Neural progenitor cell (in vitro differentiated cells): ENCODE results near the gene TBC1D2B. TPM values are rescaled to one million over a fixed set of nuclear protein-coding genes. Genes with fewer than 3 reads are reported as not detected.

Experiments
- DNase-seq: peaks from one replicate; pipeline ENCODE4 v3.0.0-alpha.2; 2016; ENCODE audit warnings: low spot score
- H2AFZ ChIP-seq: fragments of 200-600 bp; sonication (generic); replicated peaks from 2 replicates; pipeline ENCODE4 v1.6.1; 2016; ENCODE audit warnings: antibody characterized with exemption
- H3F3A ChIP-seq: fragments of 200-600 bp; sonication (generic); 2 replicates; pipeline ENCODE4 v1.6.1; 2016; ENCODE audit warnings: antibody characterized with exemption, low read depth
- H3K27ac ChIP-seq: fragments of 200-600 bp; sonication (generic); 2 replicates; pipeline ENCODE4 v1.5.1; 2016; ENCODE audit warnings: mild to moderate bottlenecking
- H3K27me3 ChIP-seq: fragments of 200-600 bp; sonication (generic); 2 replicates; pipeline ENCODE4 v1.6.1; 2016; ENCODE audit warnings: mild to moderate bottlenecking, moderate library complexity
- H3K36me3 ChIP-seq: fragments of 200-600 bp; sonication (generic); 2 replicates; pipeline ENCODE4 v1.5.1; 2016
- H3K4me1 ChIP-seq: fragments of 200-600 bp; sonication (generic); 2 replicates; pipeline ENCODE4 v1.6.1; 2016; ENCODE audit warnings: mixed run types
- H3K4me2 ChIP-seq: fragments of 200-600 bp; sonication (generic); 2 replicates; pipeline ENCODE4 v1.6.1; 2016
- H3K4me3 ChIP-seq: fragments of 200-600 bp; sonication (generic); 2 replicates; pipeline ENCODE4 v1.5.1; 2016
- H3K79me2 ChIP-seq: fragments of 200-600 bp; sonication (generic); 2 replicates; pipeline ENCODE4 v1.6.1; 2016; ENCODE audit warnings: low read depth
- H3K9ac ChIP-seq: fragments of 200-600 bp; sonication (generic); 2 replicates; pipeline ENCODE4 v1.6.1; 2016
- H3K9me3 ChIP-seq: fragments of 200-600 bp; sonication (generic); 2 replicates; pipeline ENCODE4 v1.5.1; 2016; ENCODE audit warnings: low read depth
- H4K20me1 ChIP-seq: fragments of 200-600 bp; sonication (generic); 2 replicates; pipeline ENCODE4 v1.6.1; 2016; ENCODE audit warnings: low read depth
- H3K27ac Mint-ChIP-seq: 3 replicates; pipeline ENCODE4 v1.8.0; 2021; ENCODE audit warnings: mixed read lengths
- H3K27me3 Mint-ChIP-seq: 2 replicates; pipeline ENCODE4 v1.8.0; 2022; ENCODE audit warnings: low read depth, mild to moderate bottlenecking, inconsistent platforms, moderate library complexity, mixed read lengths; ENCODE audit not compliant: insufficient read depth
- H3K36me3 Mint-ChIP-seq: 3 replicates; pipeline ENCODE4 v1.8.0; 2021; ENCODE audit warnings: mixed read lengths
- H3K4me1 Mint-ChIP-seq: 3 replicates; pipeline ENCODE4 v1.8.0; 2021; ENCODE audit warnings: mixed read lengths
- H3K4me3 Mint-ChIP-seq: 3 replicates; pipeline ENCODE4 v1.8.0; 2021; ENCODE audit warnings: mild to moderate bottlenecking, moderate library complexity, mixed read lengths
- H3K9me3 Mint-ChIP-seq: 3 replicates; pipeline ENCODE4 v1.8.0; 2020; ENCODE audit warnings: mixed read lengths
- CTCF ChIP-seq: fragments of 200-600 bp; sonication (generic); IDR thresholded peaks from 2 replicates; pipeline ENCODE4 v1.5.1; 2017; ENCODE audit warnings: antibody characterized with exemption, mild to moderate bottlenecking
- EZH2 ChIP-seq: fragments of 200-600 bp; sonication (generic); IDR thresholded peaks from 2 replicates; pipeline ENCODE4 v1.6.1; 2017; ENCODE audit warnings: antibody characterized with exemption, mild to moderate bottlenecking, moderate library complexity
- EZH2phosphoT487 ChIP-seq: fragments of 200-600 bp; sonication (generic); IDR thresholded peaks from 2 replicates; pipeline ENCODE4 v1.6.1; 2017; ENCODE audit warnings: antibody characterized with exemption
- total RNA-seq: library from RNA; depleted of rRNA; stranded (reverse); fragments of >200 nt; gene quantifications from 2 replicates; pipeline ENCODE4 v1.2.3, GENCODE V29; 2015; ENCODE audit warnings: low replicate concordance

Gene TBC1D2B
- total RNA-seq, 1 donor from 2014 or later, result 11.7 TPM

GRCh38 chr15:78092261-78093041 is 14.9 kb upstream of the TBC1D2B start, which contains the start of gene SH2D7:
Gene SH2D7 (plus strand): TSS chr15:78092561. CDS start chr15:78092585, 24 bp downstream.
- Histone ChIP-seq H3K4me1 (no peaks in the 10 kb centered on the region), H3K9me3 (no peaks in the 10 kb centered on the region), H2AFZ (no peak within 1 kb of the TSS), H3K36me3 (no peaks in the 10 kb centered on the region), H3K79me2 (no peaks in the 10 kb centered on the region), H4K20me1 (no peaks in the 10 kb centered on the region), H3K27ac (no peak within 1 kb of the TSS), H3F3A (no peaks in the 10 kb centered on the region), H3K27me3 (no peaks in the 10 kb centered on the region), H3K4me2 (no peak within 1 kb of the TSS), H3K4me3 (no peak within 1 kb of the TSS), H3K9ac (no peak within 1 kb of the TSS)
- Mint-ChIP-seq H3K27me3 (no peaks in the 10 kb centered on the region), H3K27ac (no peak within 1 kb of the TSS), H3K4me1 (no peaks in the 10 kb centered on the region), H3K9me3 (no peaks in the 10 kb centered on the region), H3K36me3 (no peaks in the 10 kb centered on the region), H3K4me3 (no peak within 1 kb of the TSS)
- DNase-seq, result no peak
- TF ChIP-seq EZH2phosphoT487 (no peak), CTCF (no peak)

GRCh38 chr15:78090422-78091063 is 13.0 kb upstream of the TBC1D2B start:
- Histone ChIP-seq H3K27me3 (no peaks in the 10 kb centered on the region), H3K4me2 (no peak overlapping the region), H3K9me3 (no peaks in the 10 kb centered on the region), H3F3A (no peaks in the 10 kb centered on the region), H2AFZ (no peak overlapping the region), H3K79me2 (no peaks in the 10 kb centered on the region), H3K4me1 (no peaks in the 10 kb centered on the region), H3K4me3 (no peak overlapping the region), H3K36me3 (no peaks in the 10 kb centered on the region), H4K20me1 (no peaks in the 10 kb centered on the region), H3K27ac (no peak overlapping the region), H3K9ac (no peak overlapping the region)
- Mint-ChIP-seq H3K36me3 (no peaks in the 10 kb centered on the region), H3K27me3 (no peaks in the 10 kb centered on the region), H3K4me3 (no peak overlapping the region), H3K4me1 (no peaks in the 10 kb centered on the region), H3K9me3 (no peaks in the 10 kb centered on the region), H3K27ac (peak overlapping the region; percentile 46)
- TF ChIP-seq EZH2 (no peak), CTCF (no peak), EZH2phosphoT487 (no peak)
- DNase-seq, result no peak

GRCh38 chr15:78088773-78089080 is 11.2 kb upstream of the TBC1D2B start:
- Mint-ChIP-seq H3K4me1 (no peaks in the 10 kb centered on the region), H3K4me3 (no peak overlapping the region), H3K27me3 (peaks cover 7% of the 10 kb centered on the region), H3K9me3 (no peaks in the 10 kb centered on the region), H3K27ac (no peak overlapping the region), H3K36me3 (no peaks in the 10 kb centered on the region)
- Histone ChIP-seq H3K27me3 (no peaks in the 10 kb centered on the region), H3K4me1 (no peaks in the 10 kb centered on the region), H3K27ac (no peak overlapping the region), H3K36me3 (no peaks in the 10 kb centered on the region), H3K4me2 (no peak overlapping the region), H4K20me1 (no peaks in the 10 kb centered on the region), H2AFZ (no peak overlapping the region), H3K9ac (no peak overlapping the region), H3K9me3 (no peaks in the 10 kb centered on the region), H3K4me3 (no peak overlapping the region), H3K79me2 (no peaks in the 10 kb centered on the region), H3F3A (no peaks in the 10 kb centered on the region)
- TF ChIP-seq CTCF, result no peak
- TF ChIP-seq EZH2phosphoT487, result no peak
- no peak for TF ChIP-seq EZH2
- no peak for DNase-seq
